Fibroblast of skin of left biceps (primary cell): ENCODE results near the gene ITSN1.
"Not testable (repeated sequence)": the region's sequence is repeated elsewhere in the genome, so short reads cannot be mapped to it uniquely, and the experiment has no call there.

Source experiments
- DNase-seq, 2 experiments: peaks; one replicate each; pipeline ENCODE4 v3.0.0-alpha.2; 2013; ENCODE audit warnings: low read depth in 2 of 2

The ITSN1 gene

DNA sequence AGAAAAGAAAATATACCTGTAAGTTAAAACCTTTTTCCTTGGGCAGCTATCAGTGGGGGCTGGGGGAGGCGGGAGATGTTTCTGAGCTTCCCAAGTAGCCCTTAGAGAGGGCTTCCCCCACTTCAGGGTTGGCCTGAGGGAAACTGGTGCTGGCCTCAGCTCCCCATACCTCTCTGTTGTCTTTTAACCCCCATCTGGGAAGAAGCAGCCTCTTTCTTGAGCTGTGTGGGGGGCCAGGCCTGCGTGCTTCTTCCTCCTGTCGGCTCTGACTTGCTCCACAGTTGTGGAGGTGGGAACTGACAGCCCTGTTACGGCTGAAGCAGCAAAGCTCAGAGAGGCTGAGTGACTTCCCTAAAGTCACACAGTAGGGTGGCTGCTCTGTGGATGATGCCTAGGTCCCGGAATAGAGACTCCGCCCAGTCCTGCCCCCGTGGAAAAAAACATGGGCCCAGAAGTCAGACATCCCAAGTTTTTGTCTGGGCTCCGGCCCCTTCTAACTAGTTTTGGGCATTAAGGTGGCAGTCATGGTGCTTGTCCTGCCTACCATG is 218.1 kb downstream of the ITSN1 start:
- DNase-seq: no peak

- no peak for DNase-seq
Observed at GRCh38 chr21:33861125-33861524, 218.8 kb downstream of the ITSN1 start.

- not testable (repeated sequence) for DNase-seq
Observed at GRCh38 chr21:33863191-33863590, 220.9 kb downstream of the ITSN1 start.

GRCh38 chr21:33864150-33864549 is 221.8 kb downstream of the ITSN1 start:
- DNase-seq: no peak

DNA sequence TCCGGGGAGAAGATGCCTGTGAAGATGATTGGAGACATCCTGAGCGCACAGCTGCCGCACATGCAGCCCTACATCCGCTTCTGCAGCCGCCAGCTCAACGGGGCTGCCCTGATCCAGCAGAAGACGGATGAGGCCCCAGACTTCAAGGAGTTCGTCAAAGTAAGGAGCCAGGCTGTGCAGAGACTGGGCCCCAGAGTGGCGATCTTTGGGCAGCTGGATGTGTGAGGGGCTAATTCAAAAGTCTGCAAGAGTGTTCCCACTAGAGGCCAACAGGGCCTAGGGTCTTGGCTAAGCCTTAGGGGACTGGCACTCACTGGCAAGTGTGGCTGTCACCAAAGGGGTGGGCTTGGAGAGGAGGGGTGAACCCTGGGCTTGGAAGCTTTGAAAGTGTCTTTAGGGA is 222.9 kb downstream of the ITSN1 start:
- no peak for DNase-seq

DNA sequence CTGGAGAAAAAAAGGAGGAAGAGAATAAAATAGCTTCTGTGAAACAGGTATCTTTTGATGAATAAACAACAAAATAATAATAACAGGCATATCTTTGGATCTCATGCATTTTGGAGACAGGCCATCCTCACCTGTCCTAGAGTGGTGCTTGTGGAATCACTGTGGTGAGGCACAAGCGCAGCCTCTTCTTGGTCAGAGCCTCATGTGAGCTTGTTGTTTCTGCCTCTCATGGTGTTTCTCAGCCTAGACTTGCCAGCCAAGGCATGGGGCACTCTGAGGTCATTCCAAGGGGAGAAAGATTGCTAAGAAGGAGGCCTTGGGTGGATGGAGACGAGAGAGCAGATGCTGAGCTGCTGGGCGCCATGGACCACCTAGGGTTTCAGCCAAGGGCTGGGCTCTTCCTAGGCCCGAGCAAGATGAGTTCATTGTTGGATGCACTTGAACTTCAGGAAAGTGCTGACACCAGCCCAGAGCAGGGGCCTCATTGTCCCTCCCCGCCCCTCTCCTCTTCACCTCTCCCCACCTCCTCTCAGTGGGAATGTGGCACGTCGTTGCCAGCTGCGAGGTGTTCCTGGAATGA is 223.8 kb downstream of the ITSN1 start:
- DNase-seq: no peak

DNA sequence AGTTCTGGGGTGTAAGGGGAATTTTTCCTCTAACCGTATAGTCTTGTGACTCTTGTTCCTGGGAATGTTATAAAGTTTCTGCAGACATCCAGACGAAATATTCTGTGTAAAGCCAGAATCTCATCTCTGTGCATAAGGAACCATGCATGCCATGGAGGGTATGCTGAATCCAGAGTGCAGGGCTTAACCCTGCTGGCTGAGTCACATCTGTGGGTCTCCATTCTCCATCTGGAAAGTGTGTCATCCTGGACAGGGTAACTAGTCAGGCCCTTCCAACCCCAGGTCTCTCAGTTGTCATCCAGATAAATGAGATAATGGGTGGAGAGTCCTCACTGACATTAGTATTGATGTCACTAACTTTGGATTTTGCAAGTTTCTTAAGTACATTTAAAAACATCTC is 224.5 kb downstream of the ITSN1 start:
- no peak for DNase-seq

DNA sequence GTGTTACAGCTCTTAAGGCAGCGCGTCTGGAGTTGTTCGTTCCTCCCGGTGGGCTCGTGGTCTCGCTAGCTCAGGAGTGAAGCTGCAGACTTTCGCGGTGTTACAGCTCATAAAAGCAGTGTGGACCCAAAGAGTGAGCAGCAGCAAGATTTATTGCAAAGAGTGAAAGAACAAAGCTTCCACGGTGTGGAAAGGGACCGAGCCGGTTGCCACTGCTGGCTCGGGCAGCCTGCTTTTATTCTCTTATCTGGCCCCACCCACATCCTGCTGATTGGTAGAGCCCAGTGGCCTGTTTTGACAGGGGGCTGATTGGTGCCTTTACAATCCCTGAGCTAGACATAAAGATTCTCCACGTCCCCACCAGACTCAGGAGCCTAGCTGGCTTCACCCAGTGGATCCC is 225.6 kb downstream of the ITSN1 start:
- DNase-seq: not testable (repeated sequence)

- no peak for DNase-seq
Observed at GRCh38 chr21:33869873-33870272, 227.6 kb downstream of the ITSN1 start.

DNA sequence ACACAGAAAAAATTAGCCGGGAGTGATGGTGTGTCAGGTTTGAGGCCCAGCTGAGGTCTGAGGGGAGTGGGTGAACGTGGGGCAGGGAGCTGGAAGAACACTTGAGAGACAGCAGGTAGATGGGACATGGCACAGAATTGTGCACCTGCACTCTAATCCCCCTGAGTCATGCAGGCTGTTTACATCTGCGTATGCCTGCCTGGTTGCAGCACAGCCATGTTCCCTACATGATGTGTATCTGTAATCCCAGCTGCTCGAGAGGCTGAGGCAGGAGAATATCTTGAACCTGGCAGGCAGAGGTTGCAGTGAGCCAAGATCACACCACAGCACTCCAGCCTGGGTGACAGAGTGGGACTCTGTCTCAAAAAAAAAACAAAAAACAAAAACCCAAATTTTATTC is 228.5 kb downstream of the ITSN1 start:
- no peak for DNase-seq

DNA sequence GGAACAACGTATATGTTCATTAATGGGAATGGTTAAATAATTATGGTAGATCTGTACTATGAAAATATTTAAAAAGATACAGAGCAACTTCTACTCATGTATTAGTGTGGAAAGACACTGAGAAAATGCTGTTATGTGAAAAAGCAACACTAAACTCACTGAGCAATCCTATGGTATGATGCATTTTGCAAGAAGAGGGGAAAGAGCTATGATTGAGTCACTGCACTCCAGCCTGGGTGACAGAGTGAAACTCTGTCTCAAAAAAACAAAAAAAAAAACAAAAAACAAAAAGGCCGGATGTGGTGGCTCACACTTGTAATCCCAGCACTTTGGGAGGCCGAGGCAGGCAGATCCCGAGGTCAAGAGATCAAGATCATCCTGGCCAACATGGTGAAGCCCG is 228.9 kb downstream of the ITSN1 start:
- DNase-seq: no peak

GRCh38 chr21:33872881-33873515 is 230.7 kb downstream of the ITSN1 start:
- DNase-seq: no peak

GRCh38 chr21:33874161-33874560 is 231.9 kb downstream of the ITSN1 start:
- no peak for DNase-seq

GRCh38 chr21:33875026-33875695 is 232.9 kb downstream of the ITSN1 start:
- no peak for DNase-seq

DNA sequence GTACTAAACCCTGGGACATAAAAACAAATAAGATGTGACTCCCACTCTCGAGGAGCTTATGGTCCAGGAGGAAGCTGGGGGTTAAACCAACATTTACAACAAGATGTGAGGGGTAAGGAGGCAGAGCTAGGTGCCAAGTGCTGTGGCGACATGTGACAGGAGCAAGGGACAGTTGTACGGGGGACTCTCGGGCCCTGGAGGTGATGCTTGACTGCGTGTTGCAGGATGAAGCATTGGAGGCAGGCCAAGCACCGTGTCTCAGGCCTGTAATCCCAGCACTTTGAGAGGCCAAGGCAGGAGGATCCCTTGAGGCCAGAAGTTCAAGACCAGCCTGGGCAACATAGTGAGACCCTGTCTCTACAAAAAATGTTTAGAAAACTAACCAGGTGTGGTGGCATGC is 236.5 kb downstream of the ITSN1 start:
- no peak for DNase-seq

DNA sequence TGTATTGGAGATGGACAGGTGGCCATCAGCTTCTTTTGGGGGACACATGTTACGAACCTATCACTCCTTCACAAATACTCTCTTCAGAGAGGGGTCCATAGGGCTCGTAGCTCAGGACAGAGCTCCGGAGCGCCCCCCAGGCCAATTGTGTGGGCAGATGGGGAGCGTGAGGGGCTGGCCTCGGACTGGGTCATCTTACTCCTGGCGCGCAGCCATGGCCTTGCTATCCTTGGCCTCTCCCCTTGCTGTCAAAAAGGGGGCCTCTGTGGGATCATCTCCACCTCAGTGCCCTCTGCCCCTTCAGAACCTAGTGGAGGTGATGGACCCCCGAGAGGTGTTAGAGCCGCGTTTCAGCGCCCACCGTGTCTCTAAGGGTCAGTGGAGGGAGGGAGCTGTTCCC is 238.3 kb downstream of the ITSN1 start:
- no peak for DNase-seq

DNA sequence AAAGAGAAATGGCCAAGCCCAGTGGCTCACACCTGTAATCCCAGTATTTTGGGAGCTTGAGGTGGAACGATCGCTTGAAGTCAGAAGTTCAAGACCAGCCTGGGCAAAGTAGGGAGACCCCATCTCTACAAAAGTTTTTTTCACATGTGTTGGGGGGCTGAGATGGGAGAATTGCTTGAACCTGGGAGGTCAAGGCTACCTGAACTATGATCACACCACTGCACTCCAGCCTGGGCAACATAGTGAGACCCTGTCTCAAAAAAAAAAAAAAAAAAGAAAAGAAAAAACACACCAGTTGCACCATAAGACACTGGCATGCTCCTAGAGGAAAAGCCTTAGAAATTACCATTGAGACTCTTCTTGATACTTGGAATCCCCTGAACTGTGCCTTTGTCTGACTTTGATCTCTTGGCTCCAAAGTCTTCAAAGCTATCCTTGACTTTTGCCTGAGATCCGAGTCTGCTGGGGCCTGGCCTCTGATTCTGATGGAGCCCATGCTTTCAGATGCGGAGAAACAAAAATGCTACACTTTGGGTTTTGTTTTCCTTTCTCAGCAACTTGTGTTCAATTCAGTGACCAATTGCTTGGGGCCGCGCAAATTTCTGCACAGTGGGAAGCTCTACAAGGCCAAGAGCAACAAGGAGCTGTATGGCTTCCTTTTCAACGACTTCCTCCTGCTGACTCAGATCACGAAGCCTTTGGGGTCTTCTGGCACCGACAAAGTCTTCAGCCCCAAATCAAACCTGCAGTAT is 239.6 kb downstream of the ITSN1 start:
- no peak for DNase-seq

GRCh38 chr21:33883118-33883517 is 240.8 kb downstream of the ITSN1 start:
- DNase-seq: no peak

DNA sequence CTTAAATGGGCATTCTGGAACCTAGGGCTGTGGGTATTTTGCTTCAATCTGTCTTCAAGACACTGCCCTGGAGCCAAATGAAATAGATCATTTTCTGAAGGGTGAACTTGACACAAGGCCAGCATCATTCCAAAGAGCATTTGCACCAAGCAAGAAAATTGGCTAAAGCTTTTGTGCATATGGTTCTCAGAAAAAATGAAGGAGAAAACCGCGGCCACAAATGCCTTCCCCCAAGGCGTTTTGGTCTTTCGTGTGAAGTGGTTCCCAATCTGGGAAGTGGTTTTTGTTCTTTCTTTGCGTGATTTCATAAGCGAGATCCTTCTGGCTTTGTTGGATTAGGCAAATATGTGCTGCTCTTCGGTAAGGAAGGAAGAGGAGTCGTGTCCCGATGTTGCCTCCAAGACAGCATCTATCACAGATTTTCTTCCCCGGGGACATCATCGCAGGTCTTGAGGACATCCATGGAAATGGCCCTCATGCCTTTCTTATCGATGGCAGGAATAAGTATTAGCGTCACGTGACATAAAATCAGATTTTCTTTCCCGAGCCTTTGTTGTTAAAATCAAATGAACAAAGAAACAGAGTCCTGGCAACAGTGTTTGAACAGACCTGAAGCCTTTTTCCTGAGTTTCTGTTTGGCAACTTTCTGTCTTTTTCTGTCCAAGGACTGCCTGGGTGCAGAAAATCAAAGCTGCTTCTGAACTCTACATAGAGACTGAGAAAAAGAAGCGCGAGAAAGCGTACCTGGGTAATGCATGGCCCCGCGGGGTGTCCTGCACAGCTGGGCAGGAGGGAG is 242.3 kb downstream of the ITSN1 start:
- peak; percentile 76 to 79 for DNase-seq

DNA sequence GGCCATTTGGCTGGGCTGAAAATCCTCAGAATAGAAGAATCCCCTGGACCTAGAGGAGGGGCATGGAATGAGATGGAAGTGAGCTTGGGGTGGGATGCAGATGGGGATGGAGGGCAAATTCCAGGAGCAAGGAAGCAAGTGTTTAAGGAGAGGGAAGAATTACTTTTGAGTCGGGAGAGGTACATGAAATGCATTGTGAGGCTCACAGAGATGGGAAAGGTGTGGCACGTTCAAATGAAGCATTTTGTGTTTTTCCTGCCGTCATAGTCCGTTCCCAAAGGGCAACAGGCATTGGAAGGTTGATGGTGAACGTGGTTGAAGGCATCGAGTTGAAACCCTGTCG is 242.8 kb downstream of the ITSN1 start:
- no peak for DNase-seq

DNA sequence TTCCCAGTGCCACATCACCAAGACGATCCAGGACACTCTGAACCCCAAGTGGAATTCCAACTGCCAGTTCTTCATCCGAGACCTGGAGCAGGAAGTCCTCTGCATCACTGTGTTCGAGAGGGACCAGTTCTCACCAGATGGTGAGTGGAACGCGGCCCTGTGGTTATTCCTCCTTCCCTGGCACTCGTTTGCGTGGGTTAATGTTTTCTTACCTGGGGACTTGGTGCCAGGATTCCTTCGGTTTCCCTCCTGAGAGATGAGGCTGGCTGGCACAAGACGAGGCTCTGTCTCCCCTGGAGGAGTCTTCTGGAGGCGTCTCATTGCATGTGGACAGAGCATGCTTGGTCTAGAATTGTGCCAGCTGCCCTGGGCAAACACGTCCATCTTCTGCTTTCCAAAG is 244.0 kb downstream of the ITSN1 start:
- no peak for DNase-seq

GRCh38 chr21:33890187-33890586 is 247.9 kb downstream of the ITSN1 start:
- DNase-seq: no peak
